Measurements from ENCODE around the gene ANKRD13A.
"Not testable (repeated sequence)": the region's sequence is repeated elsewhere in the genome, so short reads cannot be mapped to it uniquely, and the experiment has no call there.

The ANKRD13A gene

GRCh38 chr12:109968032-109968420, 31.2 kb upstream of the ANKRD13A start:
- DNase-seq (ENCODE audit: extremely low read depth, insufficient read length) = no peak
- no peak for TF ChIP-seq CTCF (IDR thresholded peaks at IDR 0.05; ENCODE audit: insufficient read depth, low read length, poor library complexity, severe bottlenecking)
- peaks cover 13% of the 10 kb centered on the region for H3K36me3 ChIP-seq (ENCODE audit: control insufficient read depth, insufficient read depth, low read length)
- H3K4me3 ChIP-seq (replicated peaks; ENCODE audit: low read depth, low read length) = no peak overlapping the region
- H3K27me3 ChIP-seq (replicated peaks; ENCODE audit: control insufficient read depth, insufficient read depth, low read length) = no peaks in the 10 kb centered on the region

- Histone ChIP-seq H3K4me3 (replicated peaks; ENCODE audit: low read depth, low read length) (no peak overlapping the region), H3K36me3 (ENCODE audit: control insufficient read depth, insufficient read depth, low read length) (peaks cover 10% of the 10 kb centered on the region), H3K27me3 (replicated peaks; ENCODE audit: control insufficient read depth, insufficient read depth, low read length) (no peaks in the 10 kb centered on the region)
- TF ChIP-seq CTCF (IDR thresholded peaks at IDR 0.05; ENCODE audit: insufficient read depth, low read length, poor library complexity, severe bottlenecking) = no peak
- DNase-seq (ENCODE audit: extremely low read depth, insufficient read length) = no peak
Observed at GRCh38 chr12:109968801-109969200, 30.4 kb upstream of the ANKRD13A start.

- Histone ChIP-seq H3K27me3 (replicated peaks; ENCODE audit: control insufficient read depth, insufficient read depth, low read length) (no peaks in the 10 kb centered on the region), H3K36me3 (ENCODE audit: control insufficient read depth, insufficient read depth, low read length) (peaks cover 6% of the 10 kb centered on the region), H3K4me3 (replicated peaks; ENCODE audit: low read depth, low read length) (no peak overlapping the region)
- no peak for DNase-seq (ENCODE audit: extremely low read depth, insufficient read length)
- TF ChIP-seq CTCF (IDR thresholded peaks at IDR 0.05; ENCODE audit: insufficient read depth, low read length, poor library complexity, severe bottlenecking) = no peak
Observed at GRCh38 chr12:109972821-109973220, 26.4 kb upstream of the ANKRD13A start.

GRCh38 chr12:109981311-109981710, 17.9 kb upstream of the ANKRD13A start:
- no peak for DNase-seq (ENCODE audit: extremely low read depth, insufficient read length)
- H3K27me3 ChIP-seq (replicated peaks; ENCODE audit: control insufficient read depth, insufficient read depth, low read length) = no peaks in the 10 kb centered on the region
- no peak for TF ChIP-seq CTCF (IDR thresholded peaks at IDR 0.05; ENCODE audit: insufficient read depth, low read length, poor library complexity, severe bottlenecking)
- H3K4me3 ChIP-seq (replicated peaks; ENCODE audit: low read depth, low read length) = no peak overlapping the region
- H3K36me3 ChIP-seq (ENCODE audit: control insufficient read depth, insufficient read depth, low read length) = peaks cover 15% of the 10 kb centered on the region

GRCh38 chr12:109982210-109982609, 17.0 kb upstream of the ANKRD13A start:
- peaks cover 15% of the 10 kb centered on the region for H3K36me3 ChIP-seq (ENCODE audit: control insufficient read depth, insufficient read depth, low read length)
- no peak for DNase-seq (ENCODE audit: extremely low read depth, insufficient read length)
- H3K4me3 ChIP-seq (replicated peaks; ENCODE audit: low read depth, low read length) = no peak overlapping the region
- TF ChIP-seq CTCF (IDR thresholded peaks at IDR 0.05; ENCODE audit: insufficient read depth, low read length, poor library complexity, severe bottlenecking) = no peak
- no peaks in the 10 kb centered on the region for H3K27me3 ChIP-seq (replicated peaks; ENCODE audit: control insufficient read depth, insufficient read depth, low read length)

GRCh38 chr12:109983432-109984142, 15.6 kb upstream of the ANKRD13A start:
- no peak for DNase-seq (ENCODE audit: extremely low read depth, insufficient read length)
- peaks cover 14% of the 10 kb centered on the region for H3K36me3 ChIP-seq (ENCODE audit: control insufficient read depth, insufficient read depth, low read length)

GRCh38 chr12:109986236-109986635, 13.0 kb upstream of the ANKRD13A start:
- H3K36me3 ChIP-seq (ENCODE audit: control insufficient read depth, insufficient read depth, low read length) = peaks cover 14% of the 10 kb centered on the region
- H3K4me3 ChIP-seq (replicated peaks; ENCODE audit: low read depth, low read length); DNase-seq (ENCODE audit: extremely low read depth, insufficient read length); H3K27me3 ChIP-seq (replicated peaks; ENCODE audit: control insufficient read depth, insufficient read depth, low read length): not testable (repeated sequence)

More at GRCh38 chr12:109983432-109984142, 15.6 kb upstream of the ANKRD13A start:
- H3K4me3 ChIP-seq (replicated peaks; ENCODE audit: low read depth, low read length) = no peak overlapping the region
- H3K27me3 ChIP-seq (replicated peaks; ENCODE audit: control insufficient read depth, insufficient read depth, low read length) = no peaks in the 10 kb centered on the region
- TF ChIP-seq CTCF (IDR thresholded peaks at IDR 0.05; ENCODE audit: insufficient read depth, low read length, poor library complexity, severe bottlenecking) = no peak
